IPS-15b (cell line): ENCODE data around the gene RNF40.

Experiments used
- H3K27me3 ChIP-seq: one replicate; pipeline ENCODE4 v1.6.1; 2013; ENCODE audit warnings: low read length; ENCODE audit not compliant: control insufficient read depth, insufficient read depth
- H3K36me3 ChIP-seq: one replicate; pipeline ENCODE4 v1.6.1; 2013; ENCODE audit warnings: low read length; ENCODE audit not compliant: control insufficient read depth, insufficient read depth
- H3K4me1 ChIP-seq: one replicate; pipeline ENCODE4 v1.6.1; 2013; ENCODE audit warnings: mild to moderate bottlenecking, low read length; ENCODE audit not compliant: control insufficient read depth, insufficient read depth
- H3K4me3 ChIP-seq: one replicate; pipeline ENCODE4 v1.5.1; 2013; ENCODE audit warnings: low read depth, low read length
- H3K9ac ChIP-seq: one replicate; pipeline ENCODE4 v1.6.1; 2013; ENCODE audit warnings: low read depth, mild to moderate bottlenecking, low read length
- H3K9me3 ChIP-seq: one replicate; pipeline ENCODE4 v1.6.1; 2013; ENCODE audit warnings: mild to moderate bottlenecking, low read length; ENCODE audit not compliant: control insufficient read depth, insufficient read depth

RNF40 gene

GRCh38 chr16:30745082-30745481, 17.0 kb upstream of the RNF40 start:
- no peaks in the 10 kb centered on the region for H3K27me3 ChIP-seq
- no peak overlapping the region for H3K9ac ChIP-seq
- H3K9me3 ChIP-seq, result no peaks in the 10 kb centered on the region
- H3K4me1 ChIP-seq, result peaks cover 3% of the 10 kb centered on the region
- H3K4me3 ChIP-seq, result no peak overlapping the region
- peaks cover 8% of the 10 kb centered on the region for H3K36me3 ChIP-seq

GRCh38 chr16:30746638-30747175, 15.4 kb upstream of the RNF40 start:
- peaks cover 3% of the 10 kb centered on the region for H3K4me1 ChIP-seq
- no peaks in the 10 kb centered on the region for H3K9me3 ChIP-seq
- H3K4me3 ChIP-seq, result no peak overlapping the region
- H3K36me3 ChIP-seq, result peaks cover 15% of the 10 kb centered on the region
- no peaks in the 10 kb centered on the region for H3K27me3 ChIP-seq
- no peak overlapping the region for H3K9ac ChIP-seq

DNA sequence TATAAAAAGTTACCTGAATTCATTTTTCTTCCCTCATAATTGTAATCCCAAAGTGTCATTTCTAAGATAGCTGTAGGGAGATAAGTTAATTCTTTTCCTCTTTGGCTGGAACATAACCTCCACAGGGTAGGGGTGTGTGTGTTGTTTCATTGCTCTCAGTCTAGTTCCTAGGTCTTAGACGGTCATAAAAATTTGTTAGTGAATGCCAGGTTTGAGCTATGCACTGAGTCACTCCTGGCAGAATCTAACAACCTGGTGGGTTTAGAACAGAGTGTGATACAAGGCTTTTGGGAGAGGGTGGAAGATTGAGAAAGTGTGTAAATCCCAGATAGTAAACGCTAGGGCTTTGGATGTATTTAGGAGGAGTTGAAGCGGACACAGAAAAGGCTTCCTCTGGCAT, 14.8 kb upstream of the RNF40 start:
- H3K9me3 ChIP-seq, result no peaks in the 10 kb centered on the region
- H3K4me1 ChIP-seq, result peaks cover 3% of the 10 kb centered on the region
- H3K9ac ChIP-seq, result peak overlapping the region; percentile 61
- peak overlapping the region; percentile 58 for H3K4me3 ChIP-seq
- no peaks in the 10 kb centered on the region for H3K27me3 ChIP-seq
- peaks cover 13% of the 10 kb centered on the region for H3K36me3 ChIP-seq

DNA sequence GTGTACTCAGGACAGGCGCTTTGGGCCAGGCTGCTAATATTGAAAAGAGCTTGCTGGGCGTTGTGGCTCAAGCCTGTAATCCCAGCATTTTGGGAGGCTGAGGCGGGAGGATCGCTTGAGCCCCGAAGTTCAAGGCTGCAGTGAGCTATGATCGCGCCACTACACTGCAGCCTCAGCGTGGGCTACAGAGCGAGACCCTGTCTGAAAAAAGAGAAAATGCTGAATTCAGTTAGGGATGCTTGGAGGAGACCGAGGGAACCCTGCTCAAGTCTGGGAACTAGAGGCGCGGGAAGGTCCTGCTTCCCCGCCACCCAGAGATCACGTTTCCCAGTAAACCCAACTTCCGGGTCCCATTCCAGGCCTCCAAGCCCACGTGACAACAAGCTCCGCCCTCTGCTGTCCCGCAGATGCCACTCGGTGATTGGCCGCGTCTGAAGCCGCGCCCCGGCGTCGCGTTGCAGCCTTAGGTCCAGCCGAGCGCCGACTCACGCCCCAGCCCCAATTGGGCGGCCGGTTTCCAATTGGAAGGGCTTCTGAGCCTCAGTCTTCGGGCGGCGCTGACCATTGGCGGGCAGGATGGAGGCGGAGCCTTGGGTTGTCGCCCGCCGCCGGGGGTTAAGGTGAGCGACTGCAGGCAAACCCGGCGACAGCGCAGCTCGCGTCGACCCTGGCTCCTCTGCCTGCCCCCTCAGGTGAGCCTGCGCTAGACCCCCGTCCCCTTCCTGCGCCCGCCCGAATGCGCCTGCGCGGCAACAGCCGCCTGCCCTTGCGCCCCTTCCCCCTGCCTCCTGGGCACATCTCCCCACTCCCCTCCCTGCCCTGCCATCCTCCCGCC, 14.1 kb upstream of the RNF40 start, which contains the start of gene PHKG2:
Gene PHKG2, plus strand, starts transcription at position 627 of the 835 bp plus-strand sequence. CDS start 396 bp downstream, outside the sequence.
- H3K9ac ChIP-seq, result peak within 1 kb of the TSS; percentile 61
- no peaks in the 10 kb centered on the region for H3K27me3 ChIP-seq
- no peaks in the 10 kb centered on the region for H3K9me3 ChIP-seq
- H3K36me3 ChIP-seq, result peaks cover 13% of the 10 kb centered on the region
- peaks cover 3% of the 10 kb centered on the region for H3K4me1 ChIP-seq
- peak within 1 kb of the TSS; percentile 58 for H3K4me3 ChIP-seq

- H3K4me1 ChIP-seq, result peaks cover 3% of the 10 kb centered on the region
- no peak overlapping the region for H3K9ac ChIP-seq
- peaks cover 18% of the 10 kb centered on the region for H3K36me3 ChIP-seq
- peak overlapping the region; percentile 58 for H3K4me3 ChIP-seq
- H3K27me3 ChIP-seq, result no peaks in the 10 kb centered on the region
- H3K9me3 ChIP-seq, result no peaks in the 10 kb centered on the region
Observed at GRCh38 chr16:30748634-30749445, 13.3 kb upstream of the RNF40 start.

- H3K27me3 ChIP-seq, result no peaks in the 10 kb centered on the region
Observed at GRCh38 chr16:30750201-30750600, 11.9 kb upstream of the RNF40 start.

GRCh38 chr16:30750876-30751465, 11.2 kb upstream of the RNF40 start:
- Histone ChIP-seq H3K9me3 (no peaks in the 10 kb centered on the region), H3K27me3 (no peaks in the 10 kb centered on the region), H3K4me1 (peaks cover 3% of the 10 kb centered on the region), H3K4me3 (no peak overlapping the region), H3K36me3 (peaks cover 17% of the 10 kb centered on the region), H3K9ac (no peak overlapping the region)

More at GRCh38 chr16:30750201-30750600, 11.9 kb upstream of the RNF40 start:
- Histone ChIP-seq H3K36me3 (peaks cover 17% of the 10 kb centered on the region), H3K9ac (no peak overlapping the region), H3K4me3 (no peak overlapping the region), H3K4me1 (peaks cover 3% of the 10 kb centered on the region), H3K9me3 (no peaks in the 10 kb centered on the region)

- H3K4me1 ChIP-seq, result peaks cover 3% of the 10 kb centered on the region
- no peak overlapping the region for H3K4me3 ChIP-seq
- H3K9ac ChIP-seq, result no peak overlapping the region
- peaks cover 31% of the 10 kb centered on the region for H3K36me3 ChIP-seq
- H3K9me3 ChIP-seq, result no peaks in the 10 kb centered on the region
- no peaks in the 10 kb centered on the region for H3K27me3 ChIP-seq
Observed at GRCh38 chr16:30753596-30753995, 8.5 kb upstream of the RNF40 start.

DNA sequence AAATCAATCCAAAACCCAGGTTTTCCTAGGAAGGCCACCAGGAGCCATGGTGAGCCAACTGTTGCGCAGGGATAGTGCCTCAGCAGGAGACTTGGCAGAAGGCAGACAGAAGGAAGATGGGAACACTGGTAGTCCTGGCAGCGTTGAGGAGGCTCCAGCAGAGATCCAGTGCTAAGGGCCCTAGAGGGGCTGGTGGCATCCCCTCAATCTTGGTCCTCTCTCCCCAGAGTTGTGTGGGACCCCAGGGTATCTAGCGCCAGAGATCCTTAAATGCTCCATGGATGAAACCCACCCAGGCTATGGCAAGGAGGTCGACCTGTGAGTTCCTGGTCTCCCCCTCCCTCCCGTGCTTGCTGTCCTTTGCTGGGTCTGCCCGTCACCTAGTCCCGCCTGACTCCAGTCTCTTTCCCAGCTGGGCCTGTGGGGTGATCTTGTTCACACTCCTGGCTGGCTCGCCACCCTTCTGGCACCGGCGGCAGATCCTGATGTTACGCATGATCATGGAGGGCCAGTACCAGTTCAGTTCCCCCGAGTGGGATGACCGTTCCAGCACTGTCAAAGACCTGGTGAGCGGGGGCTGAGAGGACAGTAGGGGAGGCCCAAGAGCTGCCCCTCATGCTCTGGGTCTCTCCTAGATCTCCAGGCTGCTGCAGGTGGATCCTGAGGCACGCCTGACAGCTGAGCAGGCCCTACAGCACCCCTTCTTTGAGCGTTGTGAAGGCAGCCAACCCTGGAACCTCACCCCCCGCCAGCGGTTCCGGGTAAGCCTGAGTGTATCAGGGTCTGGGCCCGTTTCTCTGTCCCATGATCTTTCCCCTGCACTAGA, 6.0 kb upstream of the RNF40 start:
- Histone ChIP-seq H3K9ac (no peak overlapping the region), H3K4me3 (no peak overlapping the region), H3K36me3 (peaks cover 36% of the 10 kb centered on the region), H3K9me3 (no peaks in the 10 kb centered on the region), H3K27me3 (no peaks in the 10 kb centered on the region), H3K4me1 (no peaks in the 10 kb centered on the region)

DNA sequence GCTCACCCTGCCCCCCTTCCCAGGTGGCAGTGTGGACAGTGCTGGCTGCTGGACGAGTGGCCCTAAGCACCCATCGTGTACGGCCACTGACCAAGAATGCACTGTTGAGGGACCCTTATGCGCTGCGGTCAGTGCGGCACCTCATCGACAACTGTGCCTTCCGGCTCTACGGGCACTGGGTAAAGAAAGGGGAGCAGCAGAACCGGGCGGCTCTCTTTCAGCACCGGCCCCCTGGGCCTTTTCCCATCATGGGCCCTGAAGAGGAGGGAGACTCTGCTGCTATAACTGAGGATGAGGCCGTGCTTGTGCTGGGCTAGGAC, 5.4 kb upstream of the RNF40 start:
- H3K36me3 ChIP-seq, result peaks cover 32% of the 10 kb centered on the region
- no peak overlapping the region for H3K9ac ChIP-seq
- no peaks in the 10 kb centered on the region for H3K4me1 ChIP-seq
- H3K27me3 ChIP-seq, result no peaks in the 10 kb centered on the region
- no peak overlapping the region for H3K4me3 ChIP-seq
- H3K9me3 ChIP-seq, result no peaks in the 10 kb centered on the region

DNA sequence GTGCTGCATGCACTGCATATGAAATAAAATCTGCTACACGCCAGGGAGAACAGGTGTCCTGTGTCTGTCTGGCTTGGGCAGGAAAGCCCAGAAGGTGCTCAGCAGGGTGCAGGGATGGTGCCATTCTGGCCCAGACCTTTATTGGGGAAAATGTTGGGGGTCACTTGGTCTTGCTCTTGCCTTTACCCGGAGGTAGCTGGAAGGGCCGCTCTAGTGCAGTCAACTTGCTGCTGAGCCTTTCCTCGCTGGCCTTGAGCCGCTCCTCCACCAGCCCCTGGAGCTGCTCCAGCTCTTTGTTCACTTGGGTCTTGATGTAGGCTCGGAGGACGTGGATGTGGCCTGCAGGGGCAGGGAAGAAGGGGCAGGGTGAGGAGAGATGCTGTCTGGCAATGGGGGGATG, 4.8 kb upstream of the RNF40 start:
- Histone ChIP-seq H3K9me3 (no peaks in the 10 kb centered on the region), H3K4me3 (no peak overlapping the region), H3K9ac (no peak overlapping the region), H3K4me1 (no peaks in the 10 kb centered on the region), H3K27me3 (no peaks in the 10 kb centered on the region), H3K36me3 (peaks cover 32% of the 10 kb centered on the region)
